H9 (cell line): ENCODE results near the gene MSI2. TPM values are rescaled to one million over a fixed set of nuclear protein-coding genes. Genes with fewer than 3 reads are reported as not detected.

Experiments
- DNase-seq: peaks from one replicate; pipeline ENCODE4 v3.0.0-alpha.2; 2017
- H2AFZ ChIP-seq: one replicate; pipeline ENCODE4 v1.6.1; 2013; ENCODE audit warnings: mild to moderate bottlenecking, low read length, control low read depth, moderate library complexity
- H2AK5ac ChIP-seq: 2 replicates; pipeline ENCODE4 v1.6.1; 2013; ENCODE audit warnings: low read length, control low read depth, mixed read lengths; ENCODE audit not compliant: insufficient read length
- H2BK120ac ChIP-seq: one replicate; pipeline ENCODE4 v1.6.1; 2013; ENCODE audit warnings: low read depth, mild to moderate bottlenecking, low read length, control low read depth, inconsistent platforms; ENCODE audit not compliant: poor library complexity, severe bottlenecking
- H2BK12ac ChIP-seq: 2 replicates; pipeline ENCODE4 v1.6.1; 2013; ENCODE audit warnings: low read length, control low read depth, mixed read lengths, low read depth; ENCODE audit not compliant: insufficient read length
- H2BK15ac ChIP-seq: 2 replicates; pipeline ENCODE4 v1.6.1; 2013; ENCODE audit warnings: low read depth, low read length, control low read depth
- H2BK20ac ChIP-seq: one replicate; pipeline ENCODE4 v1.6.1; 2013; ENCODE audit warnings: low read depth, mild to moderate bottlenecking, low read length, control low read depth, inconsistent platforms; ENCODE audit not compliant: poor library complexity, severe bottlenecking
- H2BK5ac ChIP-seq: 2 replicates; pipeline ENCODE4 v1.6.1; 2013; ENCODE audit warnings: low read length, control low read depth, mixed read lengths; ENCODE audit not compliant: insufficient read length
- H3K14ac ChIP-seq: 2 replicates; pipeline ENCODE4 v1.6.1; 2013; ENCODE audit warnings: low read length, control low read depth; ENCODE audit not compliant: insufficient read depth
- H3K18ac ChIP-seq: 2 replicates; pipeline ENCODE4 v1.6.1; 2013; ENCODE audit warnings: low read depth, mild to moderate bottlenecking, mixed read lengths, low read length, control low read depth; ENCODE audit not compliant: insufficient read length
- H3K23ac ChIP-seq: 2 replicates; pipeline ENCODE4 v1.6.1; 2013; ENCODE audit warnings: low read length, control low read depth, mixed read lengths, low read depth; ENCODE audit not compliant: insufficient read length
- H3K23me2 ChIP-seq: 2 replicates; pipeline ENCODE4 v1.6.1; 2013; ENCODE audit warnings: low read depth, mild to moderate bottlenecking, mixed read lengths, low read length, control low read depth; ENCODE audit not compliant: insufficient read length, poor library complexity, severe bottlenecking
- H3K27ac ChIP-seq: 2 replicates; pipeline ENCODE4 v1.5.1; 2013; ENCODE audit warnings: low read length, control low read depth, mixed read lengths, low read depth; ENCODE audit not compliant: insufficient read length
- H3K27me3 ChIP-seq: 2 replicates; pipeline ENCODE4 v1.6.1; 2013; ENCODE audit warnings: low read length, control low read depth, inconsistent platforms; ENCODE audit not compliant: insufficient read depth
- H3K4ac ChIP-seq: 2 replicates; pipeline ENCODE4 v1.6.1; 2013; ENCODE audit warnings: low read depth, mild to moderate bottlenecking, control low read depth, inconsistent platforms, low read length, moderate library complexity
- H3K4me1 ChIP-seq: 2 replicates; pipeline ENCODE4 v1.6.1; 2013; ENCODE audit warnings: low read length, control low read depth, inconsistent platforms; ENCODE audit not compliant: insufficient read depth
- H3K4me2 ChIP-seq: 2 replicates; pipeline ENCODE4 v1.6.1; 2013; ENCODE audit warnings: low read length, control low read depth, mixed read lengths; ENCODE audit not compliant: insufficient read length, insufficient read depth
- H3K56ac ChIP-seq: 2 replicates; pipeline ENCODE4 v1.6.1; 2013; ENCODE audit warnings: low read depth, mild to moderate bottlenecking, mixed read lengths, low read length, control low read depth; ENCODE audit not compliant: insufficient read length
- H3K79me1 ChIP-seq: 2 replicates; pipeline ENCODE4 v1.6.1; 2013; ENCODE audit warnings: low read depth, mild to moderate bottlenecking, moderate library complexity, low read length, control low read depth, inconsistent platforms; ENCODE audit not compliant: insufficient read depth, poor library complexity, severe bottlenecking
- H3K79me2 ChIP-seq: 2 replicates; pipeline ENCODE4 v1.6.1; 2013; ENCODE audit warnings: low read length, control low read depth, inconsistent platforms; ENCODE audit not compliant: insufficient read depth
- H3K9ac ChIP-seq: 2 replicates; pipeline ENCODE4 v1.6.1; 2013; ENCODE audit warnings: low read length, control low read depth, mixed read lengths; ENCODE audit not compliant: insufficient read length; ENCODE audit errors: extremely low read depth
- H3K9me3 ChIP-seq: one replicate; pipeline ENCODE4 v1.6.1; 2013; ENCODE audit warnings: low read depth, low read length, inconsistent platforms; ENCODE audit not compliant: control insufficient read depth
- H3T11ph ChIP-seq: one replicate; pipeline ENCODE4 v1.6.1; 2013; ENCODE audit warnings: mild to moderate bottlenecking, low read length, control low read depth, inconsistent platforms
- H4K20me1 ChIP-seq: one replicate; pipeline ENCODE4 v1.6.1; 2013; ENCODE audit not compliant: control insufficient read depth, insufficient read length, insufficient read depth
- H4K5ac ChIP-seq: 2 replicates; pipeline ENCODE4 v1.6.1; 2013; ENCODE audit warnings: low read depth, mild to moderate bottlenecking, mixed read lengths, low read length, control low read depth; ENCODE audit not compliant: insufficient read length
- H4K8ac ChIP-seq: replicated peaks from 2 replicates; pipeline ENCODE4 v1.6.1; 2013; ENCODE audit warnings: low read length, control low read depth, mixed read lengths, low read depth; ENCODE audit not compliant: insufficient read length
- H4K91ac ChIP-seq: 2 replicates; pipeline ENCODE4 v1.6.1; 2013; ENCODE audit warnings: low read depth, mild to moderate bottlenecking, moderate library complexity, mixed read lengths, low read length, control low read depth; ENCODE audit not compliant: insufficient read length
- H3K27ac Mint-ChIP-seq, 3 experiments: 2 replicates in 2 of 3; 3 replicates in 1 of 3; pipeline ENCODE4 v1.8.0; 2020 to 2021; ENCODE audit warnings: mixed read lengths in 3 of 3, mild to moderate bottlenecking in 1 of 3, moderate library complexity in 1 of 3
- H3K27me3 Mint-ChIP-seq: 2 replicates; pipeline ENCODE4 v1.8.0; 2021; ENCODE audit warnings: low read depth, mild to moderate bottlenecking, moderate library complexity, mixed read lengths
- H3K36me3 Mint-ChIP-seq, 3 experiments: 2 replicates in 2 of 3; 3 replicates in 1 of 3; pipeline ENCODE4 v1.8.0; 2020 to 2021; ENCODE audit warnings: low read depth in 3 of 3, mixed read lengths in 3 of 3; ENCODE audit not compliant: insufficient read depth in 1 of 3
- H3K4me1 Mint-ChIP-seq, 2 experiments: 2 replicates each; pipeline ENCODE4 v1.8.0; 2020; ENCODE audit warnings: mixed read lengths in 2 of 2
- H3K4me3 Mint-ChIP-seq, 2 experiments: 2 replicates in 1 of 2; 3 replicates in 1 of 2; pipeline ENCODE4 v1.8.0; 2020 to 2021; ENCODE audit warnings: mild to moderate bottlenecking in 2 of 2, mixed read lengths in 2 of 2, moderate library complexity in 1 of 2
- H3K9me3 Mint-ChIP-seq, 2 experiments: 2 replicates in 1 of 2; 3 replicates in 1 of 2; pipeline ENCODE4 v1.8.0; 2020; ENCODE audit warnings: mild to moderate bottlenecking in 2 of 2, mixed read lengths in 2 of 2, moderate library complexity in 1 of 2
- WGBS: extraction: QIAGEN DNeasy Blood & Tissue Kit; methylation state at CpG from one replicate; pipeline ENCODE4 v1.1.7; 2013; ENCODE audit warnings: missing lambda C conversion rate, low lambda C conversion rate, mixed read lengths; ENCODE audit not compliant: insufficient read length; ENCODE audit errors: extremely low coverage; 5-methylcytosine and 5-hydroxymethylcytosine counted together
- total RNA-seq: library from RNA; stranded (reverse); gene quantifications from 2 replicates; pipeline ENCODE4 v1.2.1, GENCODE V29; 2021
- TF ChIP-seq, protein P1 (sequence below): fragments of 200-600 bp; sonication (generic); conservative IDR thresholded peaks from 3 replicates; pipeline ENCODE4 v1.8.0; 2021; ENCODE audit warnings: antibody characterized with exemption, mild to moderate bottlenecking

Gene MSI2
- total RNA-seq, 1 experiment from 2014 or later, result 98.5 TPM

DNA sequence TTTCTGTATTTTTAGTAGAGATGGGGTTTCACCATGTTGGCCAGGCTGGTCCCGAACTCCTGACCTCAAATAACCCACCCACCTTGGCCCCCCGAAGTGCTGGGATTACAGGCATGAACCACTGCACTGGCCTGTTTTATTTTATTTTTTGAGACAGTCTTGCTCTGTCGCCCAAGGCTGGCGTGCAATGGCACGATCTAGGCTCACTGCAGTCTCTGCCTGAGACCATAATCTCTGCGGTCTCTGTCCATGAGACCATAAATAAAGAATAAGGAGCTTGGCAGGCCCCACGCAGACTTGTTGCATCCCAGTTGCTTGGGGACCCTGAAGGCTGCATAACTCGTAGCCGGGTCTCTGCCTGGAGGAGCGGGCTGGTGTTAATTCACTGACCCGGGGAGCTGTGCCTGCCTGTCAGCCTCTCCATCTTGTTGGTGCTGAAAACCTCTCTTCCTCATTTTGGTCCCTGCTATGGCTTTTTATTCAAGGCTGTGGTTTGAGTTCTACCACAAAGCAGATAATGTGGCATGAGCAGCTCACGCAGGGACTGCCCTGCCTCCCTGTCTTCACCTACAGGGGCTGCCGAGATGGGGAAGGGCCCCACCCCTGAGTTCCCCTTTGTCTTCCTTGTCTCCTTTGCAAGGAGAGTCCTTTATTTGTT is 82.1 kb downstream of the MSI2 start:
- Histone ChIP-seq H2BK20ac (no peak overlapping the region), H3K27me3 (no peaks in the 10 kb centered on the region), H2AFZ (no peak overlapping the region), H2BK5ac (no peak overlapping the region), H2BK120ac (no peak overlapping the region), H3K23ac (no peak overlapping the region), H3K18ac (no peak overlapping the region), H3K4me1 (peaks cover 19% of the 10 kb centered on the region), H2BK15ac (no peak overlapping the region), H3K9me3 (no peaks in the 10 kb centered on the region), H4K20me1 (no peaks in the 10 kb centered on the region), H3K79me2 (no peaks in the 10 kb centered on the region), H3K4ac (no peak overlapping the region), H3K23me2 (no peaks in the 10 kb centered on the region), H3T11ph (no peak overlapping the region), H3K4me2 (no peak overlapping the region), H2BK12ac (no peak overlapping the region), H4K8ac (no peak overlapping the region), H3K9ac (no peak overlapping the region), H3K79me1 (peaks cover 2% of the 10 kb centered on the region), H3K14ac (no peak overlapping the region), H4K91ac (no peak overlapping the region), H4K5ac (no peak overlapping the region), H3K27ac (no peak overlapping the region), H2AK5ac (no peak overlapping the region), H3K56ac (no peak overlapping the region)
- peaks cover 61 to 70% of the 10 kb centered on the region in 2 experiments for H3K4me1 Mint-ChIP-seq
- no peak for DNase-seq
- H3K27ac Mint-ChIP-seq, result peak overlapping the region in 2 of 3 experiments; percentile 42 to 81; a peak in 3 of 7 replicates
- no peak overlapping the region for H3K4me3 Mint-ChIP-seq
- TF ChIP-seq, protein P1, sequence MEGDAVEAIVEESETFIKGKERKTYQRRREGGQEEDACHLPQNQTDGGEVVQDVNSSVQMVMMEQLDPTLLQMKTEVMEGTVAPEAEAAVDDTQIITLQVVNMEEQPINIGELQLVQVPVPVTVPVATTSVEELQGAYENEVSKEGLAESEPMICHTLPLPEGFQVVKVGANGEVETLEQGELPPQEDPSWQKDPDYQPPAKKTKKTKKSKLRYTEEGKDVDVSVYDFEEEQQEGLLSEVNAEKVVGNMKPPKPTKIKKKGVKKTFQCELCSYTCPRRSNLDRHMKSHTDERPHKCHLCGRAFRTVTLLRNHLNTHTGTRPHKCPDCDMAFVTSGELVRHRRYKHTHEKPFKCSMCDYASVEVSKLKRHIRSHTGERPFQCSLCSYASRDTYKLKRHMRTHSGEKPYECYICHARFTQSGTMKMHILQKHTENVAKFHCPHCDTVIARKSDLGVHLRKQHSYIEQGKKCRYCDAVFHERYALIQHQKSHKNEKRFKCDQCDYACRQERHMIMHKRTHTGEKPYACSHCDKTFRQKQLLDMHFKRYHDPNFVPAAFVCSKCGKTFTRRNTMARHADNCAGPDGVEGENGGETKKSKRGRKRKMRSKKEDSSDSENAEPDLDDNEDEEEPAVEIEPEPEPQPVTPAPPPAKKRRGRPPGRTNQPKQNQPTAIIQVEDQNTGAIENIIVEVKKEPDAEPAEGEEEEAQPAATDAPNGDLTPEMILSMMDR, result no peak
- no peaks in the 10 kb centered on the region; a peak in 1 of 5 replicates for H3K9me3 Mint-ChIP-seq
- WGBS, result no CpG with 5 or more reads among the region's 13 CpGs
- H3K36me3 Mint-ChIP-seq, result peaks cover 12 to 30% (median 21%) of the 10 kb centered on the region in 3 experiments
- peaks cover 1% of the 10 kb centered on the region; the same call in 1 of the 2 replicates for H3K27me3 Mint-ChIP-seq
